Activated CD4-positive, alpha-beta T cell treated with anti-CD3 and anti-CD28 coated beads, Interleukin-10, Interleukin-2, amounts not matched to agents 100 ng/mL and 50 ng/mL, durations not matched to agents 16 hours and 8 hours (primary cell): ENCODE results near the gene ZNF582.
"Not testable (repeated sequence)": the region's sequence is repeated elsewhere in the genome, so short reads cannot be mapped to it uniquely, and the experiment has no call there.

Experiments used
- DNase-seq: peaks from one replicate; pipeline ENCODE4 v3.0.0-alpha.2; 2020

The ZNF582 gene

GRCh38 chr19:56350416-56351045 is 42.8 kb downstream of the ZNF582 start:
- DNase-seq = peak; percentile 52

DNA sequence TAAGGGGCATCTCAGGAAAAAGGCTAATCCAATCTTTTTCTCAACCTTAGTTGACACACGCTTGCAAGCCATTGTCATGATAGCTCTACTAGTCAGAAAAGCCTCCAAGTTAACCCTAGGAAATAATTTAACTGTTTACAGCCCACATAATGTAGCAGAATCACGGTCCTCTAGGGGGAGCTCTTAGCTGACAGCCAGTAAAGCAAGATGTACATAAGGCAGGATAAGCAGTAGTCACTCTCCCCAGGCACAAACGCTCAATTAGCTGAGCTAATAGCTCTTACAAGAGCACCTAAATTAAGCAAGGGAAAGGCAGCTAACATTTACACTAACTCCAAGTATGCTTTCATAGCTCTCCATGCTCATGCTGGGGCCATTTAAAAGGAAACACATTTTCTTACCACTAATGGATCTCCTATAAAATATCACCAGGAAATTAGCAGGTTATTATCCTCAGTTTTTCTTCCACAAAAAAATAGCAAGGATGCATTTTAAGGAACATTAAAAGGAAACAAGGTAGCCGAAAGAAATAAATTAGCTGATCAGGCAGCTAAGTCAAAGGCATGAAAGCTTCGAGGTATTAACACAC is 45.0 kb downstream of the ZNF582 start:
- peak; percentile 43 for DNase-seq

DNA sequence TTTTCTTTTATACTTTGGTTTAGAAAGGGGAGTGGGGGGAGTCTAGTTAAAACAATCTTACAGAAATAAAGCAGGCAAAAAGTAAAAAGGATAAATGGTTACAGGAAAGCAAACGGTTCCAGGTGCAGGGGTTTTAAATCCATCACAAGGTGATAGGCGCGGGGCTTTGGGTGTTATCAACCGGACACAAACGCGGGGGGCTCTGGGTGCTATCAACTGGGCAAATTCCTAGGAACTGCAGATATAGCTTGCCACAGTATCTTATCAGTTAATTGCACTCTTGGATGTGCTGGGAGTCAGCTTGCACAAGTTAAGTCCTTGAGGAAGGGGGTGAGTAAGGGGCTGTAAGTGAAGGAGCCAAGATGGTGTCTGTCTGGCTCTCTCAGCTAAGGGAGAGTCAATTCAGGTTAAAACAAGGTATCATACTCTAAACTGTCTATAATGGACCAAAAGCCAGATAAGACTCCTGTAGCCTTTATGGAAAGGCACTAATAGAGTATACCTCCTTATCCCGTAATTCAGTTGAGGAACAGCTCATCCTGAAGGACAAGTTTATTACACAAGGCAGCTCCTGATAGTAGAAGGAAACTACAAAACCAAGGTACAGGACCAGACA is 46.1 kb downstream of the ZNF582 start:
- DNase-seq = no peak

DNA sequence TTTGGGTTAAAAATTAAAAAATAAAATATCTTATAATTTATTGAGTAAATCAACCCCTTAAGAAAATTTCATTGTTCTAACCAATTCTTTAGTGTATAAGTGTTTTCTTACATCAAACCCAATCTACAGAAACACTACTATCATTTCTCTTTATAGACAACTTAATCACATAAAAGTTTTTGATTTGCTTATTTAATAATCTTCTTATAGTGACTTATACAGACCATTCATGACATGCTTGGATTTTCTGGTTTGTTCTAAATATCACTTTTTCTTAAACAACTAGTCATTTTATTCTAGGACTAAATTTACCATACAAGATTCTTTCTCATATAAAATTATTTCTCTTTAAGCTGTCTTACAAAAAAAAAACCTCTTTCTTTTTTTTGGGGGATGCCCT is 51.4 kb downstream of the ZNF582 start:
- DNase-seq = no peak

GRCh38 chr19:56339031-56339430 is 54.3 kb downstream of the ZNF582 start:
- not testable (repeated sequence) for DNase-seq

DNA sequence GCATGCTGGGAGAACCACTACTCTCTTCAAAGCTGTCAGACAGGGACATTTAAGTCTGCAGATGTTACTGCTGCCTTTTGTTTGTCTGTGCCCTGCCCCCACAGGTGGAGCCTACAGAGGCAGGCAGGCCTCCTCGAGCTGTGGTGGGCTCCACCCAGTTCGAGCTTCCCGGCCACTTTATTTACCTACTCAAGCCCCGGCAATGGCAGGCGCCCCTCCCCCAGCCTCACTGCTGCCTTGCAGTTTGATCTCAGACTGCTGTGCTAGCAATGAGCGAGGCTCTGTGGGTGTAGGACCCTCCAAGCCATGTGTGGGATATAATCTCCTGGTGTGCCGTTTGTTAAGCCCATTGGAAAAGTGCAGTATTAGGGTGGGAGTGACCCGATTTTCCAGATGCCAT is 56.3 kb downstream of the ZNF582 start:
- DNase-seq = not testable (repeated sequence)

- not testable (repeated sequence) for DNase-seq
These were observed 58.0 kb downstream of the ZNF582 start for GRCh38 chr19:56335371-56335770.

DNA sequence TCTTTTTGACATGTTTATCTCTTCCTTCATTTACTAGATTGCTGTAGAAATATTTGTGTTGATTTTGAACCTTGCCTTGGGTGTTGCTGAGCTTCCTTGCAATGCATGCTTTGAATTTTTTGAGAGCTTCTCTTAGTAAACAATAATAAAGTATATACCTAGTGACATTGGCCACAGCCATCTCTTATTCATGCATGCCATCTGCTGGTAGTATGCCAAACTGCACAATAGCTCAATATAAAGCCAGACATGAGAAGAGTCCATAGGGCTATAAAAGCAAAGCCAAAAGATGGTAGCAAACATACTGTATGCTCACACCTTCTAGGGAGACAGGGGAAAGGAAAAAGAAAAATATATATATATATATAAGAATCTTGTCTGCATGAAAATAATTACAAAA is 59.8 kb downstream of the ZNF582 start:
- peak; percentile 56 for DNase-seq
